ENCODE measurements around the gene RNF13.
A peak's percentile ranks its signal among the peaks of the same experiment; 100 is the strongest.
"Not testable (repeated sequence)": the region's sequence is repeated elsewhere in the genome, so short reads cannot be mapped to it uniquely, and the experiment has no call there.

Gene RNF13

GRCh38 chr3:149839896-149840295 lies 26.9 kb downstream of the RNF13 start:
- DNase-seq (ENCODE audit: low spot score) = no peak

GRCh38 chr3:149843502-149843901 lies 30.5 kb downstream of the RNF13 start:
- no peak for DNase-seq (ENCODE audit: low spot score)

- DNase-seq (ENCODE audit: low spot score) = no peak
Measured at GRCh38 chr3:149844091-149844490, 31.1 kb downstream of the RNF13 start.

DNA sequence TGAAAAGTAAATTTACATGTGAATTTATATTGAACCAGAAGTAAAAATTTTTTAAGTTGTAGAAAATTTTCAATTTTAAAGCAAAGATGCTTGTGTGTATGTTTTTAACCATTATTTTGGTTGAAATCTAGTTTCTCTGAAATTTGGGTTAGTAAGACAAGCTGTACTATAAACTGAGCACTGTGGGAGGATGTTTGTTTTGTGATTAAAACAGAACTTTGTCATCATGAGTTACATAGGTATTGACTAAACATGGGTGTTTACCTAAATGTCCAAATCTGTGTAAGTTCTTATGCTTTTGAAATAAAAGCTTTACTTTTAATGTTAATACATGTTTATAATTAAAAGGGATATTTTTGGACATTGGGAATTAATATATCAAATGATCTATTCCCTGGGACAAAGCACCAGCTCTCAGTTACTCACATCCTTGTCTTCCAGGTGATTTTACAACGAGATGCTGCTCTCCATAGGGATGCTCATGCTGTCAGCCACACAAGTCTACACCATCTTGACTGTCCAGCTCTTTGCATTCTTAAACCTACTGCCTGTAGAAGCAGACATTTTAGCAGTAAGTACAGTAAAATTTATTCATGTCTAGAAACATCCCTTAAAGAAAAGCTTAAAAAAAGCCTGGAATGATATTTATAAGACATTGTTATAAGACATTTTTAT lies 32.7 kb downstream of the RNF13 start:
- no peak for DNase-seq (ENCODE audit: low spot score)

DNA sequence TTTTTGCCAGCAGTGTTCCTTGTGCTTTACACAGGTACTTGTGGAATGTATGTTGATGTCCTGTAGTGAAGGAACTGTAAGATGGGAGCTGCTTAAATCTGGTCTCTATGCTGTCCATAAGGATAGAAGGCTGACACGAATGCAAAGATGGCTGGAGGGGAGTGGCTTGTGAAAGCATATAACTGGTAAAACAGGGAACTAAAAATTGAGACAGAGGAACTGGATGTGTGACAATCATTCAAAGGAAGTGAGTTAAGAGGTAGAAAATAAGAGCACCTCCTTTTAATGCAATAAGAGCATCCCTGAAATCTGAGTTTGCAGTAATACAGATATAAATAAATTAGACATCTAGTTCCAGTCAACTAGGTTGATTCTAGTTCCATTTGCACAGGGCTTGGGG lies 35.2 kb downstream of the RNF13 start:
- DNase-seq (ENCODE audit: low spot score) = no peak

GRCh38 chr3:149848688-149849087 lies 35.7 kb downstream of the RNF13 start:
- DNase-seq (ENCODE audit: low spot score) = no peak

GRCh38 chr3:149850787-149851584 lies 38.0 kb downstream of the RNF13 start:
- peak; percentile 16 for DNase-seq (ENCODE audit: low spot score)

- DNase-seq (ENCODE audit: low spot score) = no peak
Measured at GRCh38 chr3:149858911-149859310, 45.9 kb downstream of the RNF13 start.

- DNase-seq (ENCODE audit: low spot score) = no peak
Measured at GRCh38 chr3:149860881-149861280, 47.9 kb downstream of the RNF13 start.

DNA sequence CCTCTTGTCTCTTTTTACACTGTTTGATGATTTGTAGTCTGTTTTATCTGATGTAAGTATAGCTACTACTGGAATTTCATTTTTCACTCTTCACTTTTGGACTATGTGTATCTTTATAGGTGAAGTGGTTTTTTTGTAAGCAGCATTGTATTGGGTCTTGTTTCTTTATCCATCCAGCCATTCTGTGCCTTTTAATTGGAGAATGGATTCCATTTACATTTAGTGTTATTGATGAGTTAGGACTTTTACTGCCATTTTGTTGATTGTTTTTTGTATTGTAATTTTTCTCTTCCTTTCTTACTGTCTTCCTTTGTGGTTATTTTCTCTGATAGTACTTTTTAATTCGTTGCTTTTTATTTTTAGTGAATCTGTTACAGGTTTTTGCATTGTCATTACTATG lies 54.5 kb downstream of the RNF13 start:
- no peak for DNase-seq (ENCODE audit: low spot score)

DNA sequence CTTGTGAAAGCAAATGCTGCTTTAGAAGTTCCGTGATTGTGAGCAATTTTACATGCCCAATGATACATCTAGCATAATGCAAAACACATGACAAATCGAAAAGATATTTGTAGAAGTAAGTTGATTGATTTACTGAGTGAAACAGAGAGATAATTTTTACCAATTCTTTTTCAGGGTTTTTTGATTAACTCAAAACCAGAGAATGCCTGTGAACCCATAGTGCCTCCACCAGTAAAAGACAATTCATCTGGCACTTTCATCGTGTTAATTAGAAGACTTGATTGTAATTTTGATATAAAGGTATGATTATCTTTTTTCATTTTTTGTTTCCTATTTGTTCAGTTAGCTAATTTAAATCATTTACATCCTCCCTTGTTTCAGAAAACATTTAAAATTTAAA lies 58.8 kb downstream of the RNF13 start:
- no peak for DNase-seq (ENCODE audit: low spot score)

GRCh38 chr3:149872589-149872988 lies 59.6 kb downstream of the RNF13 start:
- no peak for DNase-seq (ENCODE audit: low spot score)

DNA sequence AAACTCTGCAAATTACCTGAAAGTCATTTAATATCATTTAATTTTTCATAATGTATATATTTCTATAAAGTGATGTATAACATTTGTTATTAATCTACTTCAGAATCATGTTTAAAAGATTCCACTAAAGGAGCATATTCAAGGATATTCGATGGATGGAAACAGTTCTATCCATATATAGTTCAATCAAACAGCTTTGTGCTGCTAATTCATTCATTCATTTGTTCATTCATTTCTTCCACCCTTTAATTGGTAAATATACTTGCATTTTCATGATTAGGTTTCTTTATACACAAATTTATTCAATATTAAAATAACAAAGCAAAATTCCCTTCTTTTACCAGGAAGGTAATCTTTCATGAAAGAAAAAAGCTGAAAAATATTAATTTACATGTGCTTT lies 64.7 kb downstream of the RNF13 start:
- DNase-seq (ENCODE audit: low spot score) = no peak

GRCh38 chr3:149879872-149880271 lies 66.9 kb downstream of the RNF13 start:
- peak; percentile 51 for DNase-seq (ENCODE audit: low spot score)

DNA sequence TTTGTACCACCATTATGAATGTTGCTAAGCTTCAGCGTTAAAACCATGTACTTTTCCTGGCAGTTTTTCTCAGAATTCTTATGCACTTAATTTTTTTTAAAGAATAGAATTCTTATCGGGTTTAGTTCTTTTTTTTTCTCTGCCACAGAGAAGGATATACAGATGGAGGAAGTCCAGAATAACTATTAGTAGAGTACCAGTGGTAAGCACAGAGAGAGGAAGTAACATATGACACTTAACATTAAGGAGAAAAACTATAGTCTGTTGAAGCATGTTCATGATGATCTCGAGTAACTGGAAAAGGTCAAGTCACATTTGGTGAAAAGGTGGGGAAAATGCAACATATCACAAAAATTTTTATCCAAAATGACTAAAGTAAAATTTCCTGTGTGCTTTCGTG lies 68.9 kb downstream of the RNF13 start:
- no peak for DNase-seq (ENCODE audit: low spot score)

- DNase-seq (ENCODE audit: low spot score) = no peak
Measured at GRCh38 chr3:149883134-149883533, 70.1 kb downstream of the RNF13 start.

DNA sequence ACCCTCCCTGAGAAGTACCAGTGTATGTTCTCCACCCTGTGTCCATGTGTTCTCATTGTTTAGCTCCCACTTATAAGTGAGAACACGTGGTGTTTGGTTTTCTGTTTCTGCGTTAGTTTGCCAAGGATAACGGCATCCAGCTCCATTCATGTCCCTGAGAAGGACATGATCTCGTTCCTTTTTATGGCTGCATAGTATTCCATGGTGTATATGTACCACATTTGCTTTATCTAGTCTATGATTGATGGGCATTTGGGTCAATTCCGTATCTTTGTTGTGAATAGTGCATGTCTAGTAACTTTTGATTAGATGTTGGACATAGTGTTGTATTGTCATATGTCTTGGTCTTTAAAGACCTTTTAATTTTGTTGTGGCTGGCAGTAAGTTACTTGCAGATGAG lies 70.8 kb downstream of the RNF13 start:
- not testable (repeated sequence) for DNase-seq (ENCODE audit: low spot score)

DNA sequence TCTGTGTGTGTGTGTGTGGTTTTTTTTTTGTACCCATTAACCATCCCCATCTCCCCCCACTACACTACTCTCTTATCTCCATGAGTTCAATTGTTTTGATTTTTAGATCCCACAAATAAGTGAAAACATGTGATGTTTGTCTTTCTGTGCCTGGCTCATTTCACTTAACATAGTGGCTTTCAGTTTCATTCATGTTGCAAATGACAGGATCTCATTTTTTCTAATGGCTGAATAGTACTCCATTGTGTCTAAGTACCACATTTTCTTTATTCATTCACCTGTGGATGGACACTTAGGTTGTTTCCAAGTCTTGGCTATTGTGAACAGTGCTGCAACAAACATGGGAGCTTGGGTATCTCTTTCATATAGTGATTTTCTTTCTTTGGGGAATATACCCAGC lies 71.8 kb downstream of the RNF13 start:
- DNase-seq (ENCODE audit: low spot score) = not testable (repeated sequence)

GRCh38 chr3:149886957-149887356 lies 73.9 kb downstream of the RNF13 start:
- no peak for DNase-seq (ENCODE audit: low spot score)

DNA sequence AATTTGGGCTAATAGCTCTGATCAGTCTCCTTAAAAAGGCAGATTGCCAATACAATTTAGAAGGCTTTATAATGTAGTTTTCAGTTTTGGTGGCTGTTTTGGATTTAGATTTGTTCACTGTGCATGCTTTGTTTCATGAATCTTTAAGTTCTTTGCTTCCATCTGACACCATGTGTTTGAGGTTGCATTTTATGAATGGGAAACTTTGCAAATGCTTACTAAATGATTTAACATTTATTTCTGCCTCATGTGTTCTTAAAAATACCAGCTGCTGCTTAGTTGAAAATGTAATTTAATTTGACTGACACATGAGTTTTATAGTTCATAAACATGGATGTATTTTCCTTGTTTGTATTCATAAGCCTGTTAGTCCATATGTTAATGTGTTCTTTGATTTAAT lies 78.6 kb downstream of the RNF13 start:
- no peak for DNase-seq (ENCODE audit: low spot score)

DNA sequence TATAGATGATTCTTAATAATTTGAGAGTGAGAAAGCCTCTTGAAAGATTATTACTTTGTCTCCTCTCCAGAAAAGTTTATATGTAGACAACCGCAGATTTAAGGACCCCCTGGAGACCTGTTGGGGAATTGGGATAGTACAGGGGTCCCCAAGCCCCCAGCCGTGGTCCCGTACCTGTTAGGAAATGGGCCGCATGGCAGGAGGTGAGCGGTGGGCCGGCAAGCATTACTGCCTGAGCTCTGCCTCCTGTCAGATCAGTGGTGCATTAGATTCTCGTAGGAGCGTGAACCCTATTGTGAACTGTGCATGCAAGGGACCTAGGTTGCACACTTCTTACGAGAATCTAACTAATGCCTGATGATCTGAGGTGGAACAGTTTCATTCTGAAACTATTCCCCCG lies 79.4 kb downstream of the RNF13 start:
- DNase-seq (ENCODE audit: low spot score) = no peak

DNA sequence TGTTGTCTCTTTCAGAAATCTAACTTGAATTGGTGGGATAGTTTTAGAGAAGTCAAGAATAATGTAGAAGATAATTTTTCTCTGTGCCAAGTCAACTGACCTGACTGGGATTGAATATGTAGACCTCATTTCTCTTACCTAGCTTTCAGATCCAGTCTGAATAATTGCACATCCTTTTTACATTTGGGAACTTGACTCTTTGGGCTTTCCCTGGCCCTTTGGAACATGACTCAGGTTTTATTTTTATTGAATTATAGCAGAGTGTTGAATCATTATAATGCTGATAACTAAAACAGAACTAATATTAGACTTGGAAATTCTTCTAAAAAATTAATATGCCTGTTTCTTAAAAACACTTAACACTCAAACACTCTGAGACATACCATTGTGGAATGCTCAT lies 81.2 kb downstream of the RNF13 start:
- DNase-seq (ENCODE audit: low spot score) = no peak

- DNase-seq (ENCODE audit: low spot score) = no peak
Measured at GRCh38 chr3:149895339-149895738, 82.3 kb downstream of the RNF13 start.

DNA sequence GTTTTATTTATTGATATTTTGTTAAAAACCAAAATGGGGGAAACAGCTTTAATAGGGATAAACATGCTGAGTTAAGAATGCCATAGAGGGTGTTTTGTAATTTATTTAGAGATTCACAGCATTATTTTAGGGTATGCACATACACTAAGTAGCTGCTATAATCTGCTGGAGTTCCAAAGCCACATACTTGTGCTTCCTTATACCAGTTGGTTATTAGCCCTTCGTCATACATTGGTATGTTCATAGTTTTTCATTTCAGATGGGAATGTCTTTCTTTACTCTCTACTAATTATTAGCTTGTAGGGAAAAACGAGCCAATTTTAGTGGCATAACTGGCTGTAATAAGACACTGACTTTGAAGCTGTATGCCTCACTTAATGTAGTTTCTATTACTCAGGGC lies 82.8 kb downstream of the RNF13 start:
- DNase-seq (ENCODE audit: low spot score) = no peak
